Raji (cell line): ENCODE data around the gene CRHR1.

ENCODE experiments used
- POLR2A ChIP-seq: IDR thresholded peaks from 2 replicates; pipeline ENCODE4 v1.6.1; 2011; ENCODE audit warnings: low read depth, low read length, control low read depth; ENCODE audit not compliant: insufficient read depth

CRHR1 gene

DNA sequence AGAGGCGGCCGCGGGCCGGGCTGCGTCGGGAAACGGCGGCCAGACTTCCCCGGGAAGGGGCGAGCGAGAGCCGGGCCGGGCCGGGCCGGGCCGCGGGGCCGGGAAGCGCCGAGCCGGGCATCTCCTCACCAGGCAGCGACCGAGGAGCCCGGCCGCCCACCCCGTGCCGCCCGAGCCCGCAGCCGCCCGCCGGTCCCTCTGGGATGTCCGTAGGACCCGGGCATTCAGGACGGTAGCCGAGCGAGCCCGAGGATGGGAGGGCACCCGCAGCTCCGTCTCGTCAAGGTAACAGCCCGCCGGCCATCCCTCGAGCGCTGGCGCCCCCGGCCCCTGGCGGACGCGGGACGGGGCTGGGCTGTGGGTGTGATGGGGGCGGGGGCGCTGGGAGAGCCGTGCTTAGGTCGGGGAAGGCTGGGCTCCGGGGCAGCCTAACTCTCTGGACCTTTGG is at the start of gene CRHR1:
TSS of gene CRHR1 (plus strand) at position 28 of the 448 bp plus-strand sequence. CDS start at position 253, 225 bp downstream.
- no peak for TF ChIP-seq POLR2A

DNA sequence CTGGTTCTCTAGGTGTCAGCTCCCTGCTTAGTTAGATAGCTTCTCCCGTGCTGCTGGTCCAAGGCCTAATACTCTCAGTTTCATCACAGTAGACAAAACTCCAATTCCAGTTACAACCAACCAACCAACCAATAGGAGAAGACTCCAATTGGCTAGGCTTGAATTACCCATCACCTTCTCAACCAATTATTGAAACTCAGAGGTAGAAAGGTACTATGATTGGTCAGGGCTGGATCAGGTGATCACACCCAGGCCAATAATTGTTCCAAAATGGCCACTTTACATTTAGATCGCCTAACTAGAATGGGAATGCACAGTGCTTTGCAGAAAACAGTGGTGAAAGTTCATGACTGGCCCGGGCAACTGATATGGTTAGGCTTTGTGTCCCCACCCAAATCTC is 49.5 kb upstream of the CRHR1 start:
- no peak for TF ChIP-seq POLR2A

DNA sequence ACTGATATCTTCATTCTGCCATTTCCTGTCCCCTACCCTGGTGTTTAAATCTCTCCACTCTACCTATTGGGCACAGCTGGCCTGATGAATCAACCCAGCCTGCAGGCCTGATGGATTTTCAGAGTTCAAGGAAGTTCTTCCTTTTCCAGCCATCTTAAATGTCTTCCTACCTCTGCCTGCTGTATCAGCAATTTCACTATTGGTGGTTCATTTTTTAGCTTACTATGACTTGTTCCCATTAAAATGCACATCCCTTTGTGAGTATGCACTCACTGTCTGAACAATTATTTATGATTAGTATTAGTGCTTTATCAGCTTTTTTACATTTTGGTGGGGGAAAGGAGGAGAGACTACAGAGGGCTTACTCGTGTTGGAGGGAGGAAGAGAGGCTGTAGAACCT is 48.6 kb upstream of the CRHR1 start:
- no peak for TF ChIP-seq POLR2A

DNA sequence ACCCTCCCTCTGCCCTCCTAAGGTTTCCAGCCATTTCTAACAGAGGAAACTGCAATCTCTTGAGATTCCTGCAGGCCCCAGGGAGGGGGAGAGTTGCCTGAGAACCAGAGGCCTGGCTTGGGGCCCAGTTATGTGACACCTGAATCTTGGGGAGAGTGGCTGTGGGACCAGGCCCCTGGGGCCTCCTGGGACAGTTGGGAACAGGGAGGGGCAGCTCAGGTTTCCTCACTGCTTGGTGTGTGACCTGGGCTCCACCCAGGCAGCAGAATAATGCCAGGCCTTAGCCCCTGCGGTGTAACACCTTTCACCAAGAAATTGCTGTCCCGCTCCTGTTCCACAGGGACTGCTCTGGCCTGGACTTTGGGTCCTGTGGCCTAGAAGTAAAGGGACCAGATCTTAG is 44.3 kb upstream of the CRHR1 start:
- no peak for TF ChIP-seq POLR2A

DNA sequence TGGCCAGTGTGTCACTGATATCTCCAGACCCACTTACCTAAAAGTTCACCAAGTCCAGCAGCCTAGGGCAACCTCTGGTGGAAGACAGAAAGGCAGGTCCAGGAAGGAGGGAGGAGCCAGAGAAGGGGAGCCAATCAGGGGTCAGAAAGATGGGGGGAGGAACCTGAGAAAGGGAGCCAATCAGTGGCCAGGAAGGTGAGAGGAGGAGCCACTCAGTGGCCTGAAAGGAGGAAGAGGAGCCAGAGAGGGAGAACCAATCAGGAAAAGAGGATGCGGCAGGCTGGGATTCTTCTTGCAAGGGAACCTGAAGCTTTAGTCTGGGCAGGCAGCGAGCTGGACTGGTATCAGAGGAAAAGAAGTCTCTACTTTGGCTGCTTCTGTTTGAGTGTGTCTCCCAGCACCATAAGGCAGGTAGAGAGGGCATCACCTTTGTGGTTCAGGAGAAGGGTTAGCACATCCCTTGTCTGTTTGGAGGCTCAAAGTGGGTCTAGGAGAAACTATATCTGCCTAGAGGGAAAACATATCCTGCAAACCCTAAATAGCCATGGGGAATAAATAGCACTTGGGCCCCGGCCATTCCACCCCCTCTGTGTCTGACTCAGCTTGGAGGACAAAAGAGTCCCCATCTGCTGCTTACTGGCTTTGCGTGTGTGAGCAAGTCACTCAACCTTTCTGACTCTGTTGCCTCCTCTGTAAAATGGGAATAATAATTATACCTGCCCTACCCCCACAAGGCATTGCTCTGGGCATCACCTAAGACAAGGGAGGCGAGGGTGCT is 43.4 kb upstream of the CRHR1 start:
- TF ChIP-seq POLR2A = no peak

DNA sequence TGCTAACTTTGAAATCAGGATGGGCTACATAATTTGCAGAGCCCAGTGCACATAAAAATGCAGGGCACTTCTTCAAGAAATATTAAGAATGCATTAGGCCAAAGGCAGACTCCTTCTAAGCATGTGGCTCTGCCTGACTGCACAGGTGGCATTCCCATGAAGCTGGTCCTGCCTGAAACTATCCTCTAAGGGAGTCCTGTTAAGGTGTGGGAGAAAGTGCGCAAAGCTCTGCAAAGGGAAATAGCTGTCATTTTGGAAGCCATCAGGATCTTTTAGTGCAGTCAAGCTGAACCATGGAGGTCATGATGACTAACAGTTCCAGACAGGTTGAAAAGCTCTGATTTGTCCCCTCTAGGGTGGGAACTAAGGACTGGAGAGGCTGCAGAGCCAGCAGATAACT is 41.9 kb upstream of the CRHR1 start:
- TF ChIP-seq POLR2A = no peak

DNA sequence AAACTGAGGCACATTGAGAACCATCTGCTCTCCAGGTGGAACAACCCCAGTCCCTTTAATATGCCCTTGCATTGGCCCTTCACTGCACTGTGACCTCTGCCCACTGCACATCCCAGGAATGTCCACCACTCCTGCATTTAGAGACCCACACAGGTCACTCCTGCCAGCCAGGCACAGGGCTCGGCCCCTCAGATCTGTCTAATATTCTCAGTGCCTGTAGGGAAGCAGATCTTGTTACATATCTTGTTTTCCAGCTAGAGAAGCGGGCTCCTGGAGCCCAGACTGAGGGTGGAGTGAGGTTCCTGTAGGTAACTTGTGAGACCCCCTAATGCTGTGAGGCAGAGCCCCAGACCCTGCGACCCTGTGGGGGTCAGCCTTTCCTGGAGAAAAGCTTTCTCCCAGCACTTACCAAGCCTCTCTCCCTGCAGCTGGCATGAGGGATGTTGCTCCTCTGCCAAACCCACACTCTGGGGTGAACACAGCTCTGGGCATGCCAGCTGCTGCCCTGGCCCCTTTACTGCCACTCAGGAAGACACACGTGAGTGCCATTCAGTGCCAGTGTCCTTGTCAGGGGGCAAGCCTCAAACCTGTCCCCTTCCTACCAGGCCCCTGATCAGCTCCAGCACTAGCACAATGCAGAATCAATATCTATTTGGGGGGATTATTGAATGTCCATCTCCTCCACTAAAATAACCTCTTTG is 40.3 kb upstream of the CRHR1 start:
- TF ChIP-seq POLR2A = no peak

DNA sequence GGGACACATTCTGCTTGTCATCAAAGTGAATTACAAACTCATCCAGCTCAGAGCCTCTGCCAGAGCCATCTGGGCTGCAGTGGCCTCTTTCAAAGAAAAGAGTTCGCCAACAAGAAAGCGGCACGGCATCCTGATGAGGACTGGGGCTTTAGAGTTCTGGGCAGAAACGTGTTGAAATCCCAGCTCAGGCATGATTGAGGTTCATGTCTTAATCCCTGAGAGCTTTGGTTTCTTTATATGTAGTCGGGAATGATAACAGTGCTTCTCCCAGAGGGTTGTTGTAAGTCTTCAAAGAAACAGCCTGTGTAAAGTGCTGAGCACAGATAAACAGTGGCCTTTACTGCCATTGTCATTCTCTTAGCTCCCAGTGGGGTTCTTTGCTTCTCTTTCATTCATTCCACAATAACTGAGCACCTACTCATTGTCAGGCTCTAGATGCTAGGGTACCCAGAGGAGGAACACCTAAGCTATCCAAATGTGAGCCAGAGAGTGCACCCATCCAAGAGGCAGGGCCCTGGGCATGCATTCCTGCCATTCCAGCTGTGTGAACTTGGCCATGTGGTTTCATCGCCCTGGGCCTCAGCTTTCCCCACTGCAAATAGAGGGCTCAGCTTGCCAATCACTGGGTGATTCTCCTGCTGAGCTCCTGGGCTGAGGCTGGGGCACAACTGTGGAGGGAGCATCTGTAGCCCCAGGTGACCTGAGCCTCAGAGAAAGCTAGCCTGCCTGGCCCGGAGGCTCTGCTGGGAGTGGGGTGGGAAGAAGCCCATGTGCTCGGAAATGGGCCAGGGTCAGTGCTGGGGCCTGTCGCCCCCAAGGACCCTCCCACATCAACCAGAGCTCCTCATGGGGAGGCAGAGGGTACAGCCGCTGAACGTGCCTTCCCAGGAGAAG is 38.3 kb upstream of the CRHR1 start:
- TF ChIP-seq POLR2A = no peak

DNA sequence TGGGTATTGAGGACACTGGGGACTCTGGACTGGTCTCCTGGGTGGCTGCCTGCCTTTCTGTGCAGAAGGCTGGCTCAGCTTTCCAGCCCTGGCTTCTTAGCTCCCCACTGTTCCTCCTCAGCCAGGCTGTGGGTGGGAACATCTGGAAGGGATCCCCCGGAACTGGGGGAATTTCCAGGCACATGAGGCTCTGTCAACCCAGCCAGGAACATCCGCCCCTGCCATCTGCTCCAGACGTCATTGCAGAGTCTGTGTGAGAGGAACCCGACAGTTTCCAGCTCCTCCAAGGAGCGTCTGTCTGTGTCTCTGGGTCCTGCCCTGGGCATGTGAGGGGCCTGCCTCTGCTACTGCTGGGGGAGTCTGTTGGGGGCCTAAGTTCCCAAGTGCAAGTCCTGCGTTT is 36.2 kb upstream of the CRHR1 start:
- no peak for TF ChIP-seq POLR2A

DNA sequence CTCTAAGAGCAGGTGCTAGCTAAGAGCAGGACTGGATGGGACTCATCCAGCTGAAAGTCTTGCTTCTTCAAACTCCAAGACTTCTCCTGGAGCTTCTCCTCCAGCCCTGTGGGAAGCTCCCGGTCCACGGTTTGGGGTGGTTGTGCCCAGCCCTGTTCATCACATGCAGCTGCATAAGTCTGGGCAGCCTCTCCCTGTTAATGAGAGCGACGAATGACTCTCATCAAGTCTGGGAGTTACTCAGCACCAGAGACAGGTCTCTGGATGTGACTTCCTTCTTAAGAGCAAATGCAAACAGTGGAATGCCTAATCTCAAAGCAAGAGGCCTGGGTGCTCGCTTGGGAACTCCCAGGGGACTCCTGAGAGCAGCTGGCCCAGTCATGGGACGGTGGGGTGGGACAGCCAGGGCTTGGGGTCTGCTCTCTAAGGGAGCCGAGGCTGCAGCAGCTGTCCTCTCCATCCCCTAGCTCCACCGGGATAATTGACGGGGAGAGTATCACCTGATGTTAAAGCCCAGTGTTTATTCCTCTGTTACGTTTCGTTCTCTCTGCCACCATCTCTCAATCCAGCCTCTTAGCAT is 35.3 kb upstream of the CRHR1 start:
- TF ChIP-seq POLR2A = no peak

DNA sequence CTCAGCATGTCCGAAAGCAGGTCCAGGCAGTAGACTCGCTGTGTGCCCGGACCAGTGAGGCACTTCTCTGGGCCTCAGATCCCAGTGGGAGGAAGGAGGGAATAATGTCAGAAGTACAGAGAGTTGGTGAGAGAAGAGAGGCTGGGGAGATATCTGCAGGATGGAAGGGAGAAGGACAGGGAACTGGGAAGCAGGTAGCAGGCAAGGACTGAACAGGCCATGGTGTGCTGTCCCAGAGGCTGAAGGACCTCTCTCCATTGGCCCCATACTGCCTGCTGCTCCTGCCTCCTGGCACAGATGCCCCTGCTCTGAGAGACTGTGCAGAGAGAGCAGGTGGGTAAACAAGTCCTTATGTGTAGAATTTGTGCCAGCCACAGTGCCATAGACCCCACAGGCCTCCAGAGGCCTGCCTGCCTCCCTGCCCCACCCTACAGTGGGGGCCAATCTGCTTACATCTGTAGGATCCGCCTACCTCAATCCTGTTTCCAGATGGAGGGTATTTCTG is 34.2 kb upstream of the CRHR1 start:
- TF ChIP-seq POLR2A = no peak

DNA sequence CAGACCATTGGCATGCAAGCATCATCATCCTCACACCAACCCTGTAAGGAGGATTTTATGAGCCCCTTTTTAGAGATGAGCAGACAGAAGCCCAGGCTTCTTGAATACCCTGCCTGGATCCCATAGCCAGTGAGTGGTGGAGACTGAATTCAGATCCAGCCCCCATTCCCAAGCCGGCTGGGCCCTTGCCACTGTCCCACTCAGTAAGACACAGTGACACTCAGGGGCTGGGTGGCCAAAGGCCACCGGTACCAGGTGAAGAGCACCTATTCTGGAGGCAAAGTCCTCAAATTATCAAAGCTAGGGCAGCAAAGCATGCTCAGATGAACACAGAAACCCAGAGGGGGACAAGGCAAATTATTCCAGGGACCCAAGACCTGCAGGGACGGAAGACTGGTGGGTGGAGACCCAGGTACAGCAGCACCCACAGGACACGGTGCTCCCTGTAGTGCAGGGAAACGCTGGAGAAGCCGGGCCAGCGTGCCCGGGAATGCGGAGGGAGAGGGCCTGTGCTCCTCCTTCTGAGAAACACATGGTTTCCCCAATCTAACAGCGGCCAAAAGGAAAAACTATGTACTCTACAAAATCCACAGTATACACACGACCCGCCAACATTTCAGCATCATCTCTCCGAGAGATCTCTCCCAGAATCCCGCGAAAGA is 33.2 kb upstream of the CRHR1 start:
- no peak for TF ChIP-seq POLR2A

DNA sequence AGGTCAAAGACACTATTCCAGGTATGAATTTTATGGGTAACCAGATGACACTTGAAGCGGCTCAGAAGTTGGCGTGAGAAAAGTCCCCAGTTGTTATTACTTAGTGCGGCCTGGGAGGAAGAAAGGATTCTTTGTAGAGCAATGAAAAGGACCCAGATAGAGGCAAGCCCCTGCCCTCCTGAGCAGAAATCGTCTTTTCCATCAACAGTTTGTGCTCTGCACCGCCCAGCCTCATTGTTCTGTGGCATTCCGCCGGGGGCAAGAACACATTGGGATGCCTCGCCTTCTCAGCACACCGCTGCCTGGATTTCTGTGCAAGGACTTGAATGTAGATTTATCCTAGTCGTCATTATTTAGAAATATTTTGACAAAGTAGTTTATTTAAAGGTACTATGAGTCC is 32.7 kb upstream of the CRHR1 start:
- TF ChIP-seq POLR2A = no peak

DNA sequence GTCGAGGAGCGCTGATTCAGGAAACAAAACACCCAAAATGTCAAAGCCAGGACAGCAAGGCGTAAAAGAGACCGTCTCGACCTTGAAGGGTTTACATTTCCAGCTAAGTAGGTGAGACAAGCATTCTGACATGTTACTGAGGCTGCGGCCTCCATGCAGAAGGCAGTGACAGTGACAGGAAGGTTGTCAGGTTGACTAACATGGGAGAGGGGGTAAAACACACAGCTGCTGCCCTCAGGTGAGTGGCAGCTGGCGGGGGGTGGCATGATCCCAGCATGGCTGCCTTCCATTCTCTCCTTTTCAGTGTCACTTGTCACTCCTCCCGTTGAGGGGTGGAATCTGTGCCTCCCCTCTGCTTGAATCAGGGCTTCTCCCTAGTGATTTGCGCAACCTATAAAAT is 31.9 kb upstream of the CRHR1 start:
- TF ChIP-seq POLR2A = no peak
